Coronary artery (tissue), 2 donors: ENCODE measurements around the gene TACO1.

ENCODE experiments used
- DNase-seq: peaks from one replicate; pipeline ENCODE4 v3.0.0-alpha.2; 2017; ENCODE audit warnings: low spot score
- H3K27ac ChIP-seq, 2 donors: fragments of 200-600 bp; sonication (generic); one replicate each; pipeline ENCODE4 v1.5.1; 2016 to 2019
- H3K4me3 ChIP-seq: fragments of 200-600 bp; sonication (generic); 2 replicates; pipeline ENCODE4 v1.5.1; 2016; ENCODE audit warnings: mild to moderate bottlenecking, moderate library complexity
- TF ChIP-seq, protein P1 (sequence below): fragments of 200-600 bp; sonication (generic); IDR thresholded peaks from one replicate; pipeline ENCODE4 v1.5.1; 2019; ENCODE audit warnings: antibody characterized with exemption

Gene TACO1

DNA sequence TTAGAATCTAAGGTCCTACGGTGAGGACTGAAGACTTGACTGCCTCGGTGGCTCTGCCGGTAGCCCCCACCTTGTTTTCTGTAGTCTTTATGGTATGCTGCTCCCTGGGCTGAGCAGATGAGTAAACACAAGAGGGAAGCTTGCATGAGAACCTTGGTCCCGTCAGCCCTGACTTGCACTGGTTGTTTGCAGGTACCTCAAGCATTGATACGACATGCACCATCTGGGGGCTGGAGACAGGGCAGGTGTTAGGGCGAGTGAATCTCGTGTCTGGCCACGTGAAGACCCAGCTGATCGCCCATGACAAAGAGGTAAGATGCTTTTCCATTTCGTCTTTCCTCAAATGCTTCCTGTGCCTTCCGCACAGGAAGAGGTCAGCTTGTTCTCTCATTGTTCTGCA, 21.1 kb upstream of the TACO1 start:
- no peak for DNase-seq
- TF ChIP-seq, protein P1, sequence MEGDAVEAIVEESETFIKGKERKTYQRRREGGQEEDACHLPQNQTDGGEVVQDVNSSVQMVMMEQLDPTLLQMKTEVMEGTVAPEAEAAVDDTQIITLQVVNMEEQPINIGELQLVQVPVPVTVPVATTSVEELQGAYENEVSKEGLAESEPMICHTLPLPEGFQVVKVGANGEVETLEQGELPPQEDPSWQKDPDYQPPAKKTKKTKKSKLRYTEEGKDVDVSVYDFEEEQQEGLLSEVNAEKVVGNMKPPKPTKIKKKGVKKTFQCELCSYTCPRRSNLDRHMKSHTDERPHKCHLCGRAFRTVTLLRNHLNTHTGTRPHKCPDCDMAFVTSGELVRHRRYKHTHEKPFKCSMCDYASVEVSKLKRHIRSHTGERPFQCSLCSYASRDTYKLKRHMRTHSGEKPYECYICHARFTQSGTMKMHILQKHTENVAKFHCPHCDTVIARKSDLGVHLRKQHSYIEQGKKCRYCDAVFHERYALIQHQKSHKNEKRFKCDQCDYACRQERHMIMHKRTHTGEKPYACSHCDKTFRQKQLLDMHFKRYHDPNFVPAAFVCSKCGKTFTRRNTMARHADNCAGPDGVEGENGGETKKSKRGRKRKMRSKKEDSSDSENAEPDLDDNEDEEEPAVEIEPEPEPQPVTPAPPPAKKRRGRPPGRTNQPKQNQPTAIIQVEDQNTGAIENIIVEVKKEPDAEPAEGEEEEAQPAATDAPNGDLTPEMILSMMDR, result no peak
- H3K27ac ChIP-seq, result no peak overlapping the region
- no peak overlapping the region for H3K4me3 ChIP-seq

DNA sequence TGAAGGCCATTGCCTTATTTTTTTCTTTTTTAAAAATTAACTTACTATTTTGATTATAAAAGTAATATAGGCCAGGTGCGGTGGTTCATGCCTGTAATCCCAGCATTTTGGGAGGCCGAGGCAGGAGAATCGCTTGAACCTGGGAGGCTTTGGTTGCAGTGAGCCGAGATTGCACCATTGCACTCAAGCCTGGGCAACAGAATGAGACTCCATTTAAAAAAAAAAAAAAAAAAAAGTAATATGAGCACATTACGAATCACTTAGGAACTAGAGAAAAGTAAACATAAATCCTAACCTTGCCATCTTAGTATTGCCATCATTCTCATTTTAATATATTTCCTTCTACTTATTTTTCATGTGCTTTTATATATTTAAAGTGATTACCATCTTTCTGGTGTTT, 12.9 kb upstream of the TACO1 start:
- TF ChIP-seq, protein P1, result no peak
- DNase-seq, result no peak
- Histone ChIP-seq H3K27ac (no peak overlapping the region), H3K4me3 (no peak overlapping the region)

DNA sequence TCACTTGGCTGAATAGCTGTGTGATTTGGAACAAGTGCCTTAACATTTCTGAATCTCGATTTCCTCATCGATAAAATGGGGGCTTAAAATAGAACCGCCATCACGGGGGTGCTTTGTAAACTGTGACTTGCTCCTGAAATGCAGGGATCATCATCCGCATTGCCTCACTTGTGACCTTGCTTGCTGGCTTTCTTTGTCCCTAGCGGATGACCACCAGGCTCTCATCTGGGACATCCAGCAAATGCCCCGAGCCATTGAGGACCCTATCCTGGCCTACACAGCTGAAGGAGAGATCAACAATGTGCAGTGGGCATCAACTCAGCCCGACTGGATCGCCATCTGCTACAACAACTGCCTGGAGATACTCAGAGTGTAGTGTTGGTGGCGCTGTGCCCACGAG, 11.9 kb upstream of the TACO1 start:
- TF ChIP-seq, protein P1, result no peak
- Histone ChIP-seq H3K4me3 (no peak overlapping the region), H3K27ac (no peak overlapping the region)
- no peak for DNase-seq

DNA sequence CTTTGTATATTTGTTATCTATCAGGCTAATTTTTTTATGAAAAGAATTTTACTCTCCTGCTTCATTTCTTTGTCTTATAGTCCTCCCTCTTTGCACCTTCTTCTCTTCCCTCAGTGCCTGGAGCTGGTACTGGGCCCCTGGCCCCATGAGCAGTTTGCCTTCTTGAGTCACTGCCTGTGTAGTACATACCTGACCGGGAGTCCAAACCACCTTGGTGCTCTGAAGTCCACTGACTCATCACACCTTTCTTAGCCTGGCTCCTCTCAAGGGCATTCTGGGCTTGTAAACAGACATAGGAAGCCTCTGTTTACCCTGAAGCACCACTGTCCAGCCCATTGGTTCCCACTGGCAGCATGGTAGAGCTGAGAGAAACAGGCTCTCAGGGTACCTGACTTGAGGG, 11.0 kb upstream of the TACO1 start:
- H3K4me3 ChIP-seq, result no peak overlapping the region
- H3K27ac ChIP-seq, result no peak overlapping the region
- TF ChIP-seq, protein P1, result no peak
- DNase-seq, result no peak

DNA sequence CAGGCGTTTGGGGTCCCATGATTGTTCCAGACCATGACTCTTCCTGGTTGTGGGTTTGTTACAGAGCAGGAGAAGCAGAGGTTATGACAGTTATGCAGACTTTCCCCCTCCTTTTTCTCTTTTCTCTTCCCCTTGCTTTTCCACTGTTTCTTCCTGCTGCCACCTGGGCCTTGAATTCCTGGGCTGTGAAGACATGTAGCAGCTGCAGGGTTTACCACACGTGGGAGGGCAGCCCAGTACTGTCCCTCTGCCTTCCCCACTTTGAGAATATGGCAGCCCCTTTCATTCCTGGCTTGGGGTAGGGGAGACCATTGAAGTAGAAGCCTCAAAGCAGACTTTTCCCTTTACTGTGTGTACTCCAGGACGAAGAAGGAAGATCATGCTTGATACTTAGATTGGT, 7.9 kb upstream of the TACO1 start:
- TF ChIP-seq, protein P1, result no peak
- H3K27ac ChIP-seq, result no peak overlapping the region
- no peak for DNase-seq
- H3K4me3 ChIP-seq, result no peak overlapping the region

DNA sequence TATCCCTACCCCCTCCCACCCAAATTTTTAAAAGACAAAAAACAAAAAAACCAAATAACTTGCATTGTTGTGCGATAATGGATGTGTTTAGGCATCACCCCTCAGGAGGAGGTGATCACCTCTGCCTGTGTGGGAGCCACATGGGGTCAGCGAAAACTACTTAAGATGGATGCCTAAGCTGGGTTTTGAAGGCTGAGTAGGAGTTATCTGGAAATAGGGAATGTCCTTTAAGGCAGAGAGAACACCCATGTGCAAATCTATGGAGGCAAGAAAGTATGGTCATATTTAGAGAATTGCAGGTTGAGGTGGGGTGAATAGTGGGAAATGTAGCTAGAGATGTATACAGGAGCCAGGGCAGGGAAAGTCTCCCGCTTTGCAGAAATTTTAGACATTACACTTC, 5.6 kb upstream of the TACO1 start:
- Histone ChIP-seq H3K4me3 (no peak overlapping the region), H3K27ac (no peak overlapping the region)
- TF ChIP-seq, protein P1, result no peak
- no peak for DNase-seq

DNA sequence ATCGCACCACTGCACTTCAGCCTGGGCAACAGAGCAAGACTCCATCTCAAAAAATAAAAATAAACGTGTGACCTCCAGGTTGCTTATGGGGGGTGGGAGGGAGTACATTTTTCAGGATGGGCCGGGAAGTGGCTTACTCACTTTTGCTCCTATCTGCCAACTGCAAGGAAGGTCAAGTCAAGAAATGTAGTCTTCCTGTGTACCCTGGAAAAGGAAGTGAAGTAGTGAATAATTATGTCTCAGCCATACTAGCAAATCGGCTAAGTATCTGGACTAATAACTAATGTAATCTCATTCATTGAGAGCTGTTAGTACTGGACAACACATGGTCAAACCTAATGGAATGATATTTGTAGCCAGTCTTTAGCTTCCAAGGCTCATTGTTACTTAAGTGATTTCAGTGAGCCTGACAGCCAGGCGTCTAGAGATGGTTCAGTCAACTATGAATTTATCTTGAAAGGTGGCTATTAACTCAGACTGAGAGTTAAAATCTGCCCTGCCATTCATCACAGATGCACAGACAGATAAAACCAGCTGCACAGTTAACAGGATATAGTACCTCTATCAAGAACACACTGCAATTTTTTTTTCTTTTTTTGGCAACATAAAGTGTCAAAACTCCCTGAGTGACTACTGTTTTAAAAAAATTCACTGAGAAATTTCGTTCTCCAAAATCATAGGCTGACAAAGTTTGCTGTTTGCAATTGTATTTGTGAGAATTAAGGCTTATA, 3.7 kb upstream of the TACO1 start:
- TF ChIP-seq, protein P1, result no peak
- no peak overlapping the region for H3K27ac ChIP-seq
- no peak for DNase-seq
- H3K4me3 ChIP-seq, result no peak overlapping the region
